A673 (cell line): Measurements from ENCODE around the gene ARHGAP18. TPM values are rescaled to one million over a fixed set of nuclear protein-coding genes. Genes with fewer than 3 reads are reported as not detected.

Source experiments
- BruUV-seq: library from RNA; stranded (reverse); fragments of 400-500 nt; replicated peaks from 2 replicates; lab custom pipeline; 2021; lab: Mats Ljungman, UMichigan
- CTCF ChIA-PET: fragments of 300-600 bp; sonication (Branson Sonifier 250); formaldehyde crosslinking; loops from one replicate; lab custom pipeline; 2022; ENCODE audit warnings: antibody characterized with exemption; lab: Charles Lee
- POLR2A ChIA-PET: fragments of 300-600 bp; sonication (Branson Sonifier 250); formaldehyde crosslinking; loops from one replicate; lab custom pipeline; 2022; ENCODE audit warnings: antibody characterized with exemption; ENCODE audit not compliant: low non-redundant PET; lab: Charles Lee
- DNase-seq: peaks from one replicate; pipeline ENCODE4 v3.0.0-alpha.2; 2015; ENCODE audit warnings: low spot score
- H3K27ac ChIP-seq: fragments of 200-600 bp; sonication (generic); 2 replicates; pipeline ENCODE4 v1.5.1; 2016; ENCODE audit warnings: mixed run types, low read depth, mild to moderate bottlenecking, mixed read lengths, antibody characterized with exemption, low read length; ENCODE audit not compliant: poor library complexity, severe bottlenecking
- H3K27me3 ChIP-seq: fragments of 200-600 bp; sonication (generic); replicated peaks from 2 replicates; pipeline ENCODE4 v1.6.1; 2017; ENCODE audit warnings: mixed run types, low read depth, mild to moderate bottlenecking, mixed read lengths, antibody characterized with exemption, low read length; ENCODE audit not compliant: insufficient read depth, poor library complexity
- H3K36me3 ChIP-seq: fragments of 200-600 bp; sonication (generic); 2 replicates; pipeline ENCODE4 v1.6.1; 2016; ENCODE audit warnings: mixed run types, mild to moderate bottlenecking, mixed read lengths, antibody characterized with exemption, low read length; ENCODE audit not compliant: insufficient read depth, poor library complexity, severe bottlenecking
- H3K4me1 ChIP-seq: fragments of 200-600 bp; sonication (generic); 2 replicates; pipeline ENCODE4 v1.6.1; 2017; ENCODE audit warnings: mixed run types, mild to moderate bottlenecking, mixed read lengths, antibody characterized with exemption, low read length; ENCODE audit not compliant: insufficient read depth, poor library complexity, severe bottlenecking
- H3K4me3 ChIP-seq: fragments of 200-600 bp; sonication (generic); 2 replicates; pipeline ENCODE4 v1.5.1; 2016; ENCODE audit warnings: low read depth, mixed run types, mild to moderate bottlenecking, mixed read lengths, low read length; ENCODE audit not compliant: poor library complexity, severe bottlenecking
- H3K9me3 ChIP-seq: fragments of 200-600 bp; sonication (generic); 2 replicates; pipeline ENCODE4 v1.6.1; 2016; ENCODE audit warnings: mixed run types, low read depth, mild to moderate bottlenecking, mixed read lengths, antibody characterized with exemption, low read length; ENCODE audit not compliant: poor library complexity, severe bottlenecking
- EZH2 ChIP-seq: fragments of 200-600 bp; sonication (generic); IDR thresholded peaks from 2 replicates; pipeline ENCODE4 v1.6.1; 2017; ENCODE audit warnings: borderline replicate concordance, low read depth, mild to moderate bottlenecking, mixed read lengths, antibody characterized with exemption, low read length; ENCODE audit not compliant: poor library complexity, severe bottlenecking
- intact Hi-C: fragments of 100-400 bp; cut with micrococcal nuclease; formaldehyde crosslinking; loops from one replicate; pipeline ENCODE4 v1.10.0; 2022; ENCODE audit not compliant: unreplicated experiment
- total RNA-seq: library from RNA; stranded (reverse); gene quantifications from 2 replicates; pipeline ENCODE4 v1.2.3, GENCODE V29; 2021
- TF ChIP-seq, protein P1 (sequence below): fragments of 300-800, 200-600 bp; sonication (generic); conservative IDR thresholded peaks from 2 replicates; pipeline ENCODE4 v1.5.1; 2017; ENCODE audit warnings: low read depth, mild to moderate bottlenecking, antibody characterized with exemption, low read length, moderate library complexity, mixed read lengths

ARHGAP18 gene
- total RNA-seq, 1 experiment from 2014 or later = 14.2 TPM

- Histone ChIP-seq H3K9me3 (no peaks in the 10 kb centered on the region), H3K4me1 (no peaks in the 10 kb centered on the region), H3K36me3 (no peaks in the 10 kb centered on the region), H3K4me3 (no peak overlapping the region), H3K27me3 (no peaks in the 10 kb centered on the region), H3K27ac (no peak overlapping the region)
- CTCF ChIA-PET = no interaction called here
- intact Hi-C loops = no loop called here
- no TSS peak for BruUV-seq
- POLR2A ChIA-PET = no interaction called here
- DNase-seq = no peak
- TF ChIP-seq EZH2 = no peak
- TF ChIP-seq, protein P1, sequence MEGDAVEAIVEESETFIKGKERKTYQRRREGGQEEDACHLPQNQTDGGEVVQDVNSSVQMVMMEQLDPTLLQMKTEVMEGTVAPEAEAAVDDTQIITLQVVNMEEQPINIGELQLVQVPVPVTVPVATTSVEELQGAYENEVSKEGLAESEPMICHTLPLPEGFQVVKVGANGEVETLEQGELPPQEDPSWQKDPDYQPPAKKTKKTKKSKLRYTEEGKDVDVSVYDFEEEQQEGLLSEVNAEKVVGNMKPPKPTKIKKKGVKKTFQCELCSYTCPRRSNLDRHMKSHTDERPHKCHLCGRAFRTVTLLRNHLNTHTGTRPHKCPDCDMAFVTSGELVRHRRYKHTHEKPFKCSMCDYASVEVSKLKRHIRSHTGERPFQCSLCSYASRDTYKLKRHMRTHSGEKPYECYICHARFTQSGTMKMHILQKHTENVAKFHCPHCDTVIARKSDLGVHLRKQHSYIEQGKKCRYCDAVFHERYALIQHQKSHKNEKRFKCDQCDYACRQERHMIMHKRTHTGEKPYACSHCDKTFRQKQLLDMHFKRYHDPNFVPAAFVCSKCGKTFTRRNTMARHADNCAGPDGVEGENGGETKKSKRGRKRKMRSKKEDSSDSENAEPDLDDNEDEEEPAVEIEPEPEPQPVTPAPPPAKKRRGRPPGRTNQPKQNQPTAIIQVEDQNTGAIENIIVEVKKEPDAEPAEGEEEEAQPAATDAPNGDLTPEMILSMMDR = no peak
Observed at GRCh38 chr6:129558248-129558647, 151.7 kb downstream of the ARHGAP18 start.

DNA sequence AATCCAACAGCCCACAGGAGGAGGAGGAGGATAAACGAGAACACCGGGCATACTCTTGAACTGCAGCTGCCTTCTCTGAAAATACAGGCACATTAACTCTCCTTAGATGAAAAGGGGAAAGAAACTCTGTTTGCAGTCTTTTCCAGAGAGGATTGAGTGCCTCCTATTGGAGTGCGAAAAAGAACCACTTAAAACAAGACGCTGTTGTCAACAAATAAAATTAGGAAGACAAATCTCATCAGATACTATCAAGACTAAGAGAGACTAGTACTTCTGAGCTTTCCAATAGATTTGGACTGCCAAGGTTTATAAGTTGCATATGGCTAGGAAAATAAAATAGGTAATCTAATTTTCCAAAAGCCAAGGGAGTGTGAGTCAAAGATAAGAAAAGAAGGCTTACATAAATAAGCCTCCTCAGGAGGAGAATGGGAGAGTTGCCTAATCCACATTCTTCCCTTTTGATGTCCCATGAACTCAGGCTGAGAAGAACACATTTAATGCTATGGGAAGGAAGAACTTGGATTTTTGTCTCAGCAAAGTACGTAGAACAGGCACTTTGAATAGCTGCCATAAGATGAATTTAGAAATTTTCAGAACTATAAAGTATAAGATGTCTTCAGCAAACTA, 154.7 kb downstream of the ARHGAP18 start:
- no peaks in the 10 kb centered on the region for H3K9me3 ChIP-seq
- H3K27me3 ChIP-seq = no peaks in the 10 kb centered on the region
- no peak for DNase-seq
- H3K4me1 ChIP-seq = no peaks in the 10 kb centered on the region
- ChIA-PET POLR2A (no interaction called here), CTCF (no interaction called here)
- BruUV-seq = no TSS peak
- H3K4me3 ChIP-seq = no peak overlapping the region
- H3K36me3 ChIP-seq = no peaks in the 10 kb centered on the region
- intact Hi-C loops = no loop called here
- no peak overlapping the region for H3K27ac ChIP-seq
- TF ChIP-seq EZH2 = no peak
- TF ChIP-seq, protein P1 = 0 out of 2 replicates have a peak, but pooled peaks have one; percentile 10

GRCh38 chr6:129552413-129552812, 157.6 kb downstream of the ARHGAP18 start:
- no peak overlapping the region for H3K27ac ChIP-seq
- intact Hi-C loops = no loop called here
- H3K4me3 ChIP-seq = no peak overlapping the region
- H3K9me3 ChIP-seq = no peaks in the 10 kb centered on the region
- H3K36me3 ChIP-seq = no peaks in the 10 kb centered on the region
- POLR2A ChIA-PET = no interaction called here
- CTCF ChIA-PET = no interaction called here
- no peak for TF ChIP-seq EZH2
- TF ChIP-seq, protein P1 = no peak
- BruUV-seq = no TSS peak
- H3K27me3 ChIP-seq = no peaks in the 10 kb centered on the region
- no peak for DNase-seq
- H3K4me1 ChIP-seq = no peaks in the 10 kb centered on the region
